GM23248 (cell line): ENCODE data around the gene LOC101059915.

ENCODE experiments used
- DNase-seq: peaks from one replicate; pipeline ENCODE4 v3.0.0-alpha.2; 2015
- H2AFZ ChIP-seq: fragments of 200-600 bp; sonication (generic); 2 replicates; pipeline ENCODE4 v1.6.1; 2016; ENCODE audit warnings: antibody characterized with exemption
- H3F3A ChIP-seq: fragments of 200-600 bp; sonication (generic); 2 replicates; pipeline ENCODE4 v1.6.1; 2016; ENCODE audit warnings: mild to moderate bottlenecking, antibody characterized with exemption, mixed run types; ENCODE audit not compliant: insufficient read depth
- H3K27ac ChIP-seq: fragments of 200-600 bp; sonication (generic); 2 replicates; pipeline ENCODE4 v1.5.1; 2016; ENCODE audit warnings: mild to moderate bottlenecking
- H3K27me3 ChIP-seq: fragments of 200-600 bp; sonication (generic); replicated peaks from 2 replicates; pipeline ENCODE4 v1.6.1; 2016; ENCODE audit warnings: mild to moderate bottlenecking; ENCODE audit not compliant: insufficient read depth
- H3K36me3 ChIP-seq: fragments of 200-600 bp; sonication (generic); 2 replicates; pipeline ENCODE4 v1.6.1; 2016; ENCODE audit warnings: low read depth, mild to moderate bottlenecking
- H3K4me1 ChIP-seq: fragments of 200-600 bp; sonication (generic); 2 replicates; pipeline ENCODE4 v1.6.1; 2016; ENCODE audit warnings: mild to moderate bottlenecking; ENCODE audit not compliant: insufficient read depth
- H3K4me2 ChIP-seq: fragments of 200-600 bp; sonication (generic); one replicate; pipeline ENCODE4 v1.6.1; 2016; ENCODE audit warnings: mild to moderate bottlenecking; ENCODE audit not compliant: unreplicated experiment
- H3K4me3 ChIP-seq: fragments of 200-600 bp; sonication (generic); 2 replicates; pipeline ENCODE4 v1.5.1; 2016; ENCODE audit warnings: mild to moderate bottlenecking
- H3K79me2 ChIP-seq: fragments of 200-600 bp; sonication (generic); 2 replicates; pipeline ENCODE4 v1.6.1; 2016; ENCODE audit warnings: mild to moderate bottlenecking; ENCODE audit not compliant: insufficient read depth
- H3K9ac ChIP-seq: fragments of 200-600 bp; sonication (generic); 2 replicates; pipeline ENCODE4 v1.6.1; 2016; ENCODE audit warnings: mild to moderate bottlenecking
- H3K9me2 ChIP-seq: fragments of 200-600 bp; sonication (generic); 2 replicates; pipeline ENCODE4 v1.6.1; 2016; ENCODE audit warnings: mixed run types, mild to moderate bottlenecking, moderate library complexity; ENCODE audit not compliant: insufficient read depth
- H3K9me3 ChIP-seq: fragments of 200-600 bp; sonication (generic); one replicate; pipeline ENCODE4 v1.6.1; 2017; ENCODE audit warnings: low read depth
- H4K20me1 ChIP-seq: fragments of 200-600 bp; sonication (generic); 2 replicates; pipeline ENCODE4 v1.6.0; 2016; ENCODE audit not compliant: insufficient read depth
- EZH2 ChIP-seq: fragments of 200-600 bp; sonication (generic); IDR thresholded peaks from 2 replicates; pipeline ENCODE4 v1.6.1; 2018; ENCODE audit warnings: antibody characterized with exemption, mild to moderate bottlenecking; ENCODE audit not compliant: insufficient read depth, poor library complexity, severe bottlenecking
- EZH2phosphoT487 ChIP-seq: fragments of 200-600 bp; sonication (generic); IDR thresholded peaks from 2 replicates; pipeline ENCODE4 v1.6.1; 2018; ENCODE audit warnings: antibody characterized with exemption, moderate library complexity, mild to moderate bottlenecking, low read depth; ENCODE audit not compliant: insufficient read depth
- WGBS, 2 experiments: methylation state at CpG; one replicate each; pipeline ENCODE4 v1.1.6; 2015 to 2017; ENCODE audit warnings: low lambda C conversion rate in 2 of 2, low coverage in 1 of 2; ENCODE audit errors: missing lambda C conversion rate in 2 of 2; 5-methylcytosine and 5-hydroxymethylcytosine counted together
- in situ Hi-C: fragments of 300-500 bp; cut with MboI; formaldehyde crosslinking; loops from 2 replicates; pipeline ENCODE4 v1.15.0; 2020

Gene LOC101059915

DNA sequence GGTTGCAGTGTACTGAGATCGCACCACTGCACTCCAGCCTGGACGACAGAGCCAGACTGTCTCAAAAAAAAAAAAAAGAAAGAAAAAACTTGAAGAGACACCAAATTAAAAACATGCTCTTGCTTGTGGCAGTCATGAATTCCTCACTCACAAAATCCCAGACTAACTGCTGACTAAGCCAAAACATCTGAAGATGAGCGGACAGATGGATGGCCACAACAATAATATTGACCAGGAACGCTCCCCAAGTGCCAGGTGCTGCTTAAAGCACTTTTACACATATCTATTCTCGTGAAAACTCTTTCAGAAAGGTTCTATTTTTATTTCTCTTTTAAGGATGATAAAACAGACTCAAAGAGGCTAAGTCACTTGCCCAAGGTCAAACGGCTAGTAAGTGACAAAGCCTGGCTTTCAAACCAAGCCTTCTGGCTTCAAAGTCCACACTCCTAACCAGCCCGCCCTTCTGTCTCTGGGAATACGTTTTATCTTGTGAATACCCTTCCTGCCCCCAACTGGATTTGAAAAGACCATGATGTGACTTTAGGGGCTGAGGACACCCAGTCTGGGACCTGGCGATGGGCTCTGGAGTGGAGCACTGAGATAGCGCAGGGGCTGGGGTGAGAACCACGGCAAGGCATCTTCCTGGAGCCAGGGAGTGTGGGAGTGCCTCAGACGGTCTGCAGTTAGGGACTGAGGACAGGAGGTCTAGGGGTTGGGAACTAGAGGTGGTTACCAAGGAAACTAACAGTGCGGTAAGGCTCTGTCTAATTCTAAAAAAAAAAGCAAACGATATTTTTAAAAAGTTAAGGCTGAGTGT lies 39.5 kb upstream of the LOC101059915 start:
- WGBS, 2 experiments, result 29 to 36% methylated on average over 9 to 14 of the region's 14 CpGs
- H3K4me3 ChIP-seq, result no peak overlapping the region
- no peaks in the 10 kb centered on the region for H3K79me2 ChIP-seq
- no peaks in the 10 kb centered on the region for H4K20me1 ChIP-seq
- H3K4me1 ChIP-seq, result 0 out of 2 replicates have a peak, but pooled peaks cover 3% of the 10 kb centered on the region
- no peak for DNase-seq
- in situ Hi-C loops, result no loop called here
- H3K9ac ChIP-seq, result no peak overlapping the region
- TF ChIP-seq EZH2 (no peak), EZH2phosphoT487 (no peak)
- H3K9me2 ChIP-seq, result no peaks in the 10 kb centered on the region
- no peaks in the 10 kb centered on the region for H3K9me3 ChIP-seq
- no peaks in the 10 kb centered on the region for H3F3A ChIP-seq
- H3K27ac ChIP-seq, result no peak overlapping the region
- H3K27me3 ChIP-seq, result no peaks in the 10 kb centered on the region
- H3K4me2 ChIP-seq, result no peak overlapping the region
- H2AFZ ChIP-seq, result no peak overlapping the region
- H3K36me3 ChIP-seq, result no peaks in the 10 kb centered on the region

GRCh38 chrX:71629467-71629866 lies 37.9 kb upstream of the LOC101059915 start:
- no peak for TF ChIP-seq EZH2
- TF ChIP-seq EZH2phosphoT487, result no peak
- Histone ChIP-seq H3F3A (no peaks in the 10 kb centered on the region), H2AFZ (no peak overlapping the region), H3K4me1 (no peaks in the 10 kb centered on the region), H3K9ac (no peak overlapping the region), H3K4me3 (no peak overlapping the region), H4K20me1 (no peaks in the 10 kb centered on the region), H3K27ac (no peak overlapping the region), H3K27me3 (no peaks in the 10 kb centered on the region), H3K79me2 (no peaks in the 10 kb centered on the region), H3K9me3 (no peaks in the 10 kb centered on the region), H3K9me2 (no peaks in the 10 kb centered on the region), H3K36me3 (no peaks in the 10 kb centered on the region), H3K4me2 (no peak overlapping the region)
- 94 to 100% methylated on average over 1 to 2 of the region's 2 CpGs for WGBS, 2 experiments
- DNase-seq, result no peak
- in situ Hi-C loops, result no loop called here

DNA sequence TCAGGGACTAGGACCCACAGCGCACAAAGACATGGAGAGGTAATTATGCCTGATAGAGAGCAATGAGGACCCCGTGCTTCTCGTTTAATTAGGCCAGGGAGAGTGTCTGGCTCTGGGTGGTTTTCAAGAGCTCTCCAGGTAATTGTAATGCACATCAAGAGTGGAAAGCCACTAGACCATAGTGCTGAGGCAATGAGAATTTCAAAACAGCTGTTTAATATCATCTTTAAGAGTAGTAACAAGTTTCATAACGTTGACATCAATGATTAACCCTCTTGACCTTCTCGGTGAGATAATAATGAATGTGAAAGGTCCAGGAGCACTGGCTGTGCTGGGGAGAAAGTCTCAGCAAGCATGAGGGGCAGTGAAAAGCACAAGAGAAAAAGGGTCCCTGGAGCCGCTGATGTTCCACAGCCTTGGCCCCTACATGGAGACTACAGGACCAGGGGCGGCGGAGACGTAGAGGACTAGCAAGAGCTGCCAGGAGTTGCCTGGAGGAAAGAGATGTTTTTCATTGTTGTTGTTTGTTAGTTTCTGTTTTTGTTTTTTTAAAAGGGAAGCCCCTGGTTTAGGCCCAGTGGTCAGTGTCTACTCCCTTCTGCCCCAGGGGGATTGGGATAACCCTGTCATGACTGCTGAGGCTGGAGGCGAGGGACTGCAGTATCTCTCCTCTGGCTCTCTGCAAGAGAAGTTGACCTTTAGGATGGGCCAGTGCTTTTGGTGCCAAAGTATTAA lies 34.3 kb upstream of the LOC101059915 start:
- no peaks in the 10 kb centered on the region for H3K9me3 ChIP-seq
- H3K4me3 ChIP-seq, result no peak overlapping the region
- no peak overlapping the region for H2AFZ ChIP-seq
- no peaks in the 10 kb centered on the region for H4K20me1 ChIP-seq
- H3K9ac ChIP-seq, result no peak overlapping the region
- no peak overlapping the region for H3K27ac ChIP-seq
- peaks cover 5% of the 10 kb centered on the region; the same call in 1 of the 2 replicates for H3K4me1 ChIP-seq
- no peak for DNase-seq
- in situ Hi-C loops, result no loop called here
- H3K36me3 ChIP-seq, result no peaks in the 10 kb centered on the region
- no peaks in the 10 kb centered on the region for H3K27me3 ChIP-seq
- TF ChIP-seq EZH2phosphoT487, result no peak
- no peak for TF ChIP-seq EZH2
- H3F3A ChIP-seq, result no peaks in the 10 kb centered on the region
- WGBS, 2 experiments, result 94 to 99% methylated on average over 6 to 10 of the region's 10 CpGs
- no peak overlapping the region for H3K4me2 ChIP-seq
- H3K9me2 ChIP-seq, result no peaks in the 10 kb centered on the region
- no peaks in the 10 kb centered on the region for H3K79me2 ChIP-seq

DNA sequence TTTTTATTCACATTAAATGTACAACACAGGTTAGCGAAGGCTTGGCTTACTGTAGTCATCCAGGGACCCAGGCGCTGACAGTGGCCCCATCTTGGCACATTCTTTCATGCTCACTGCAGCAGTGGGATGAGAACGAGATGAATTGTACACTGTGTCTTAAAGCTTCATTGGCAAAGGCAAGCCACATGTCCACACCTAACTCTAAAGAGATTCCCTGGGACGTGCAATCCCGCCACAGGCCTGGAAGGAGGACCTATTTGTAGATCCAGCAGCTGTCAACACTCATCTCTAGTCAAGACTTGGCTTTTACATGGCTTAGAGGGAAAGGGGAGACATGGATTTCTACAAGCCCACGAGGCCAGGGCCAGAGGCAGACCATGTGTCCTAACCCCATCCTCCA lies 33.0 kb upstream of the LOC101059915 start:
- H3K4me2 ChIP-seq, result no peak overlapping the region

More for the DNA sequence above, 33.0 kb upstream of the LOC101059915 start:
- no peaks in the 10 kb centered on the region for H3K79me2 ChIP-seq
- WGBS, 2 experiments, result 77 to 83% methylated on average over 6 of the region's 6 CpGs
- H3K4me3 ChIP-seq, result no peak overlapping the region
- H3K9me2 ChIP-seq, result no peaks in the 10 kb centered on the region
- no peaks in the 10 kb centered on the region for H3K9me3 ChIP-seq
- no peaks in the 10 kb centered on the region for H3F3A ChIP-seq
- no peaks in the 10 kb centered on the region for H3K36me3 ChIP-seq
- H3K27ac ChIP-seq, result no peak overlapping the region
- no peak for DNase-seq
- H3K9ac ChIP-seq, result no peak overlapping the region
- TF ChIP-seq EZH2 (no peak), EZH2phosphoT487 (no peak)
- H2AFZ ChIP-seq, result no peak overlapping the region
- H3K4me1 ChIP-seq, result peaks cover 9% of the 10 kb centered on the region; the same call in 1 of the 2 replicates
- H3K27me3 ChIP-seq, result no peaks in the 10 kb centered on the region
- in situ Hi-C loops, result no loop called here
- no peaks in the 10 kb centered on the region for H4K20me1 ChIP-seq
